Kidney (tissue), 14 donors: ENCODE data around the gene ANKS6. TPM values are rescaled to one million over a fixed set of nuclear protein-coding genes. Genes with fewer than 3 reads are reported as not detected.

Source experiments
- DNase-seq, 5 donors: peaks; one replicate each; pipeline ENCODE4 v3.0.0-alpha.2; 2013 to 2020
- FAIRE-seq: peaks from 2 replicates; lab custom pipeline; 2012; peaks lifted over from hg19 to GRCh38; lab: Jason Lieb, UNC
- H3K27ac ChIP-seq, 2 donors: one replicate each; pipeline ENCODE4 v1.7.0; 2013; ENCODE audit warnings: low read depth in 2 of 2, low read length in 2 of 2, inconsistent platforms in 1 of 2
- H3K27me3 ChIP-seq: one replicate; pipeline ENCODE4 v1.7.1; 2013; ENCODE audit warnings: low read length, inconsistent platforms; ENCODE audit not compliant: control insufficient read depth, insufficient read depth
- H3K36me3 ChIP-seq, 3 donors: one replicate each; pipeline versions ENCODE4 v1.7.0 to v1.7.1; 2013; ENCODE audit warnings: low read length in 3 of 3, control low read depth in 1 of 3, inconsistent platforms in 1 of 3; ENCODE audit not compliant: insufficient read depth in 3 of 3, control insufficient read depth in 2 of 3
- H3K4me1 ChIP-seq, 3 donors: one replicate each; pipeline versions ENCODE4 v1.7.0 to v1.7.1; 2013; ENCODE audit warnings: low read length in 3 of 3, inconsistent platforms in 1 of 3, low read depth in 1 of 3; ENCODE audit not compliant: control insufficient read depth in 2 of 3, insufficient read depth in 2 of 3
- H3K4me3 ChIP-seq, 3 donors: one replicate each; pipeline versions ENCODE4 v1.7.0 to v1.8.1; 2013; ENCODE audit warnings: low read length in 3 of 3, control low read depth in 1 of 3, inconsistent platforms in 1 of 3
- H3K9ac ChIP-seq, 3 donors: one replicate each; pipeline versions ENCODE4 v1.7.0 to v1.7.1; 2013; ENCODE audit warnings: low read length in 3 of 3, control low read depth in 1 of 3, inconsistent platforms in 1 of 3
- H3K9me3 ChIP-seq, 3 donors: one replicate each; pipeline versions ENCODE4 v1.7.0 to v1.7.1; 2013; ENCODE audit warnings: low read length in 3 of 3, control low read depth in 1 of 3, inconsistent platforms in 1 of 3; ENCODE audit not compliant: control insufficient read depth in 2 of 3, insufficient read depth in 1 of 3
- CTCF ChIP-seq: IDR thresholded peaks from 3 replicates; pipeline ENCODE4 v1.5.1; 2012; ENCODE audit warnings: mild to moderate bottlenecking, moderate library complexity, borderline replicate concordance; ENCODE audit not compliant: insufficient read depth; ENCODE audit errors: extremely low read depth
- intact Hi-C: fragments of 100-400 bp; cut with DNase I; formaldehyde crosslinking; loops from one replicate; pipeline ENCODE4 v1.11.1; 2022
- polyA plus RNA-seq: library from polyadenylated mRNA; stranded (reverse); fragments of 350-450 nt; fragmentation: Illumina TruSeq; extraction: RNeasy Lipid Tissue Mini Kit (QIAGEN cat#74804); gene quantifications from one replicate; pipeline ENCODE4 v1.2.3, GENCODE V29; 2014; ENCODE audit warnings: low read depth, low replicate concordance; ENCODE audit not compliant: insufficient read depth
- total RNA-seq: library from RNA; stranded (reverse); fragmentation: NEBNext Ultra II Directional; extraction: Animal tissue kit (Norgen Biotek cat#: 25700); gene quantifications from one replicate; pipeline ENCODE4 v1.2.1, GENCODE V29; 2021
- donor health status: control.
- donor health status: control.
- donor health status: control.
- donor health status: control.
- donor health status: control.
- donor health status: DM: yes; HTN: yes; CAD: no.
- donor health status: Normal renal cell carcinoma (clear cell type).

The ANKS6 gene
- total and polyA plus RNA-seq, 2 donors from 2014 or later = 22.0 to 31.8 TPM

DNA sequence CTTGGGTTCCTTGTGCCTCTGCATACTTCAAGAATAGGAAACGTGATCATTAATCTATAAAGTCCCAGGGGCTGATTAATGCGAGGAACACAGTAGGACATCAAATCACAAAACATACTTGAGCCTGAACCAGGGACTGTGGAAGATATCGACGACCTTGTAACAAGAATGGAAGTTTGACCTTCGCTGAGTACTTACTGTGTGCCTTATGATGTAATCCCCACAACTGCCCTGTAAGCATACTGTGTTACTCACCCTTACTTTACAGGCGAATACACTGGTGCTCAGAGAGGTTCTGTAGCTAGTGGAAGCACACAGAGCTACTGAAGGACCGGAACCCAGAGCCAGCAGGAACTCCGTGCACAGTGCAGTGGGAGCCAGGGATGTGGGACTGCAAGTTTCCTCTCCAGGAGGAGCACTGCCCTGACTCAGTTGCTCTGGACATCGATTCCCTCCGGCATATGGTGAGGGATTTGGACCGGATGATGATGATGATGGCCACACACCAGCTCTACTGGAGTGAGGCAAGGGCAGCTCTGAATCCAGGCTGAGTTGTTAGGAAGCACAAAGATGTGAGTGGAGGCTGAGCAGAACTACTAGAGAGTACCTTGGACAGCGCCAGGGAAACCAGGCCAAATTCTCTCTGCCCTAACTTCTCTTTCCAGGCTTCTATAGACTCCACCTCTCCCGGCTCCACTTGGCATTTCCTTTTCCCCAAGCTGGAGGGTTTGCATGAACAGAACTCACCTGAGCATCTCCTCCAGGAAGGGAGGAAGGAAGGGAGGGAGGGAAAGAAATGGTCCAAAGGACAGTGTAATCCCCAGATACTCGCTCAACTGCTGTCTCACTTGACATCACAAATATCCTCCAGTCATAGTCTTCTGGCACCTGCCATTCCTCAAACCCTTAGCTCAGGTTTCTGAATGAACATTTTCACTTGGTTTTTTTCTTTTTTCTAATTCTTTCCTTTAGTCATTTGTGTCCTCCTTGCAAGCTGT lies 86.1 kb downstream of the ANKS6 start:
- Histone ChIP-seq H3K9me3 (no peaks in the 10 kb centered on the region), H3K4me1 (peaks cover 0 to 8% (median 0%) of the 10 kb centered on the region in 3 donors), H3K4me3 (no peak overlapping the region), H3K27ac (no peak overlapping the region), H3K9ac (no peak overlapping the region), H3K36me3 (no peaks in the 10 kb centered on the region), H3K27me3 (peaks cover 17% of the 10 kb centered on the region)
- FAIRE-seq = no peak
- peak in 3 of 5 donors; percentile 61 to 84 (median 78) for DNase-seq
- intact Hi-C loops = no loop called here
- no peak for TF ChIP-seq CTCF

GRCh38 chr9:98708933-98709911 lies 87.1 kb downstream of the ANKS6 start, which contains the start of gene GABBR2:
Gene GABBR2, minus strand, starts transcription at chr9:98708935. Its CDS starts 198 bp downstream, at chr9:98708737.
- H3K9ac ChIP-seq = no peak within 1 kb of the TSS
- no peak for TF ChIP-seq CTCF
- intact Hi-C loops = no loop called here
- no peak within 1 kb of the TSS for H3K27ac ChIP-seq
- H3K4me1 ChIP-seq = peaks cover 0 to 8% (median 0%) of the 10 kb centered on the region in 3 donors
- DNase-seq (peak in 4 of 5 donors; percentile 15 to 53 (median 34)), FAIRE-seq (no peak)
- no peaks in the 10 kb centered on the region for H3K36me3 ChIP-seq
- no peaks in the 10 kb centered on the region for H3K9me3 ChIP-seq
- no peak within 1 kb of the TSS for H3K4me3 ChIP-seq
- H3K27me3 ChIP-seq = peaks cover 17% of the 10 kb centered on the region

DNA sequence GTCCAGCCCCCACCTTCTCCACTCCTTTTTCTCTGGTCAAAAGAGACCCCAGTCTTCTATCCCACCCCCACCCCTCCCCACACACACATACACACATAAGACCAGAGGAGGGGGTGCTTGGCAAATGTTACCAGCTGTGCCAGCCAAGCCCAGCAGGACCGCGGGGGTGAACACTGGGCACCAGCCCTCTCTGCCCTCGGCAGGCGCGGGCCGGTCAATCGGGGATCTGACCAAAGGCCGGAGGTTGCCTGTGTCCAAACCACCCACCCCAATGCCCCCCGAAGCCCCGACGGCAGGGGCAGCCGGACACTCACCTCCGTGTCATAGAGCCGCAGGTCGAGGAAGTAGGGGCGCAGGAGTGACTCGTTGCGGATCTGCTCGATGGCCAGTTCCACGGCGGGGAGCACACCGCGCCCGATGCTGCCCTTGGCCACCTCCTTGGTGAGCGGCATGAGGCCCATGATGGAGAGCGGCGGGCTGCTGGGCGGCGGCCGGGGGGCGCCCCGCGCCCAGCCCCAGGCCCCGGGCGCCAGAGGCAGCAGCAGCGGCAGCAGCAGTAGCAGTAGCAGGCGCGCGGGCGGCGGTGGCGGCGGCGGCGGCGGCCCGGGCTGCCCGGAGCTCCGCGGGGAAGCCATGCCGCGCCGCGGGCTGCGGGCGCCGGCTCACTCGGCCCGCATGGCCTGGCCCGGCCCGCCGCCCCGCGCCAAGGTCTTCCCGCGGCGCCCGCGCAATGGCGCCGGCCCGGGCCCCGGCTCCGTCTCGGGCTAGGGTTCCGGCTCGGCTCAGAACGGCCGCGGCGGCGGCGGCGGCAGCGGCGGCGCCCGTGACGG lies 88.0 kb downstream of the ANKS6 start:
- Histone ChIP-seq H3K9ac (no peak overlapping the region), H3K4me3 (no peak overlapping the region), H3K27me3 (peaks cover 17% of the 10 kb centered on the region), H3K27ac (no peak overlapping the region), H3K9me3 (no peaks in the 10 kb centered on the region), H3K36me3 (no peaks in the 10 kb centered on the region), H3K4me1 (peaks cover 0 to 8% (median 0%) of the 10 kb centered on the region in 3 donors)
- intact Hi-C loops = no loop called here
- FAIRE-seq = no peak
- TF ChIP-seq CTCF = no peak
- peak in 1 of 5 donors; percentile 6 for DNase-seq
